D721Med (cell line): Measurements from ENCODE around the gene CNTN4.

ENCODE experiments used
- DNase-seq: peaks from one replicate; pipeline ENCODE4 v3.0.0; 2011; ENCODE audit warnings: low spot score; ENCODE audit not compliant: insufficient read length
- FAIRE-seq: peaks from 2 replicates; lab custom pipeline; 2011; peaks lifted over from hg19 to GRCh38; lab: Jason Lieb, UNC
- CTCF ChIP-seq: IDR thresholded peaks from 2 replicates; pipeline ENCODE4 v1.5.1; 2012; ENCODE audit warnings: mild to moderate bottlenecking, control low read depth; ENCODE audit not compliant: insufficient read depth; ENCODE audit errors: missing control alignments

Gene CNTN4

GRCh38 chr3:2923390-2923789 lies 824.7 kb downstream of the CNTN4 start:
- FAIRE-seq (no peak), DNase-seq (no peak)
- TF ChIP-seq CTCF, result no peak

GRCh38 chr3:2927259-2927658 lies 828.6 kb downstream of the CNTN4 start:
- TF ChIP-seq CTCF, result no peak
- FAIRE-seq, result no peak
- no peak for DNase-seq

GRCh38 chr3:2929574-2929973 lies 830.9 kb downstream of the CNTN4 start:
- no peak for DNase-seq
- TF ChIP-seq CTCF, result no peak
- no peak for FAIRE-seq

- no peak for DNase-seq
- no peak for TF ChIP-seq CTCF
- no peak for FAIRE-seq
These were observed 832.6 kb downstream of the CNTN4 start for GRCh38 chr3:2931265-2931664.

GRCh38 chr3:2934541-2934940 lies 835.9 kb downstream of the CNTN4 start:
- TF ChIP-seq CTCF, result no peak
- FAIRE-seq, result no peak
- no peak for DNase-seq

GRCh38 chr3:2937055-2937454 lies 838.4 kb downstream of the CNTN4 start:
- no peak for TF ChIP-seq CTCF
- no peak for FAIRE-seq
- DNase-seq, result no peak

GRCh38 chr3:2937592-2937991 lies 838.9 kb downstream of the CNTN4 start:
- TF ChIP-seq CTCF, result no peak
- no peak for FAIRE-seq
- no peak for DNase-seq
